Neural progenitor cell (in vitro differentiated cells): Measurements from ENCODE around the gene GALC. TPM values are rescaled to one million over a fixed set of nuclear protein-coding genes. Genes with fewer than 3 reads are reported as not detected.

Experiments
- DNase-seq: peaks from one replicate; pipeline ENCODE4 v3.0.0-alpha.2; 2016; ENCODE audit warnings: low spot score
- H2AFZ ChIP-seq: fragments of 200-600 bp; sonication (generic); replicated peaks from 2 replicates; pipeline ENCODE4 v1.6.1; 2016; ENCODE audit warnings: antibody characterized with exemption
- H3F3A ChIP-seq: fragments of 200-600 bp; sonication (generic); 2 replicates; pipeline ENCODE4 v1.6.1; 2016; ENCODE audit warnings: antibody characterized with exemption, low read depth
- H3K27ac ChIP-seq: fragments of 200-600 bp; sonication (generic); 2 replicates; pipeline ENCODE4 v1.5.1; 2016; ENCODE audit warnings: mild to moderate bottlenecking
- H3K27me3 ChIP-seq: fragments of 200-600 bp; sonication (generic); 2 replicates; pipeline ENCODE4 v1.6.1; 2016; ENCODE audit warnings: mild to moderate bottlenecking, moderate library complexity
- H3K36me3 ChIP-seq: fragments of 200-600 bp; sonication (generic); 2 replicates; pipeline ENCODE4 v1.5.1; 2016
- H3K4me1 ChIP-seq: fragments of 200-600 bp; sonication (generic); 2 replicates; pipeline ENCODE4 v1.6.1; 2016; ENCODE audit warnings: mixed run types
- H3K4me2 ChIP-seq: fragments of 200-600 bp; sonication (generic); 2 replicates; pipeline ENCODE4 v1.6.1; 2016
- H3K4me3 ChIP-seq: fragments of 200-600 bp; sonication (generic); 2 replicates; pipeline ENCODE4 v1.5.1; 2016
- H3K79me2 ChIP-seq: fragments of 200-600 bp; sonication (generic); 2 replicates; pipeline ENCODE4 v1.6.1; 2016; ENCODE audit warnings: low read depth
- H3K9ac ChIP-seq: fragments of 200-600 bp; sonication (generic); 2 replicates; pipeline ENCODE4 v1.6.1; 2016
- H3K9me3 ChIP-seq: fragments of 200-600 bp; sonication (generic); 2 replicates; pipeline ENCODE4 v1.5.1; 2016; ENCODE audit warnings: low read depth
- H4K20me1 ChIP-seq: fragments of 200-600 bp; sonication (generic); 2 replicates; pipeline ENCODE4 v1.6.1; 2016; ENCODE audit warnings: low read depth
- H3K27ac Mint-ChIP-seq: 3 replicates; pipeline ENCODE4 v1.8.0; 2021; ENCODE audit warnings: mixed read lengths
- H3K27me3 Mint-ChIP-seq: 2 replicates; pipeline ENCODE4 v1.8.0; 2022; ENCODE audit warnings: low read depth, mild to moderate bottlenecking, inconsistent platforms, moderate library complexity, mixed read lengths; ENCODE audit not compliant: insufficient read depth
- H3K36me3 Mint-ChIP-seq: 3 replicates; pipeline ENCODE4 v1.8.0; 2021; ENCODE audit warnings: mixed read lengths
- H3K4me1 Mint-ChIP-seq: 3 replicates; pipeline ENCODE4 v1.8.0; 2021; ENCODE audit warnings: mixed read lengths
- H3K4me3 Mint-ChIP-seq: 3 replicates; pipeline ENCODE4 v1.8.0; 2021; ENCODE audit warnings: mild to moderate bottlenecking, moderate library complexity, mixed read lengths
- H3K9me3 Mint-ChIP-seq: 3 replicates; pipeline ENCODE4 v1.8.0; 2020; ENCODE audit warnings: mixed read lengths
- EZH2 ChIP-seq: fragments of 200-600 bp; sonication (generic); IDR thresholded peaks from 2 replicates; pipeline ENCODE4 v1.6.1; 2017; ENCODE audit warnings: antibody characterized with exemption, mild to moderate bottlenecking, moderate library complexity
- EZH2phosphoT487 ChIP-seq: fragments of 200-600 bp; sonication (generic); IDR thresholded peaks from 2 replicates; pipeline ENCODE4 v1.6.1; 2017; ENCODE audit warnings: antibody characterized with exemption
- total RNA-seq: library from RNA; depleted of rRNA; stranded (reverse); fragments of >200 nt; gene quantifications from 2 replicates; pipeline ENCODE4 v1.2.3, GENCODE V29; 2015; ENCODE audit warnings: low replicate concordance
- TF ChIP-seq, protein P1 (sequence below): fragments of 200-600 bp; sonication (generic); IDR thresholded peaks from 2 replicates; pipeline ENCODE4 v1.5.1; 2017; ENCODE audit warnings: antibody characterized with exemption, mild to moderate bottlenecking

The GALC gene
- total RNA-seq, 1 donor from 2014 or later = 30.8 TPM

DNA sequence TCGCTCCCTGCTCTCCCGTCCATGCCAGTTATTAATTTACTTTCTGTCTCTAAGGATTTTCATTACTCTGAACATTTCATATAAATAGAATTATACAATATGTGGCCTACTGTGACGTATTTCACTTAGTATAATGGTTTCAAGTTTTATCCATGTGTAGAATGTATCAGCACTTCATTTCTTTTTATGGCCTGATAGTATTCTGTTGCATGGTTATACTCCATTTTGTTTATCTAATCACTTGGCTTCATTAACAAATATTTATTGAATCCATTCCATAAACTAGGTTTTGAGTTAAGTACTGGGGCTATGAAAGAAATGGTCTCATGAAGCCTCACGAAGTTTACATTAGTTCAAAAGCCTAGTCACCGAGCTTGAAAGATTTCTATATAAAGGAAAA, 19.5 kb upstream of the GALC start:
- H3K27ac ChIP-seq = no peak overlapping the region
- no peaks in the 10 kb centered on the region for H3K27me3 ChIP-seq
- H3K36me3 ChIP-seq = no peaks in the 10 kb centered on the region
- no peak overlapping the region for H3K27ac Mint-ChIP-seq
- TF ChIP-seq EZH2 (no peak), EZH2phosphoT487 (no peak)
- TF ChIP-seq, protein P1, sequence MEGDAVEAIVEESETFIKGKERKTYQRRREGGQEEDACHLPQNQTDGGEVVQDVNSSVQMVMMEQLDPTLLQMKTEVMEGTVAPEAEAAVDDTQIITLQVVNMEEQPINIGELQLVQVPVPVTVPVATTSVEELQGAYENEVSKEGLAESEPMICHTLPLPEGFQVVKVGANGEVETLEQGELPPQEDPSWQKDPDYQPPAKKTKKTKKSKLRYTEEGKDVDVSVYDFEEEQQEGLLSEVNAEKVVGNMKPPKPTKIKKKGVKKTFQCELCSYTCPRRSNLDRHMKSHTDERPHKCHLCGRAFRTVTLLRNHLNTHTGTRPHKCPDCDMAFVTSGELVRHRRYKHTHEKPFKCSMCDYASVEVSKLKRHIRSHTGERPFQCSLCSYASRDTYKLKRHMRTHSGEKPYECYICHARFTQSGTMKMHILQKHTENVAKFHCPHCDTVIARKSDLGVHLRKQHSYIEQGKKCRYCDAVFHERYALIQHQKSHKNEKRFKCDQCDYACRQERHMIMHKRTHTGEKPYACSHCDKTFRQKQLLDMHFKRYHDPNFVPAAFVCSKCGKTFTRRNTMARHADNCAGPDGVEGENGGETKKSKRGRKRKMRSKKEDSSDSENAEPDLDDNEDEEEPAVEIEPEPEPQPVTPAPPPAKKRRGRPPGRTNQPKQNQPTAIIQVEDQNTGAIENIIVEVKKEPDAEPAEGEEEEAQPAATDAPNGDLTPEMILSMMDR = no peak
- no peaks in the 10 kb centered on the region for H3K36me3 Mint-ChIP-seq
- H3K9ac ChIP-seq = no peak overlapping the region
- H3K4me2 ChIP-seq = no peak overlapping the region
- H3K4me1 Mint-ChIP-seq = no peaks in the 10 kb centered on the region
- no peaks in the 10 kb centered on the region for H3K9me3 ChIP-seq
- no peaks in the 10 kb centered on the region for H3K9me3 Mint-ChIP-seq
- H4K20me1 ChIP-seq = no peaks in the 10 kb centered on the region
- no peak overlapping the region for H3K4me3 ChIP-seq
- H3F3A ChIP-seq = no peaks in the 10 kb centered on the region
- no peak for DNase-seq
- peaks cover 3% of the 10 kb centered on the region for H3K4me1 ChIP-seq
- no peaks in the 10 kb centered on the region for H3K79me2 ChIP-seq
- no peak overlapping the region for H3K4me3 Mint-ChIP-seq
- H2AFZ ChIP-seq = no peak overlapping the region
- H3K27me3 Mint-ChIP-seq = no peaks in the 10 kb centered on the region

- H3K79me2 ChIP-seq = no peaks in the 10 kb centered on the region
- H3K27me3 Mint-ChIP-seq = no peaks in the 10 kb centered on the region
- H3K27ac Mint-ChIP-seq = no peak overlapping the region
- no peaks in the 10 kb centered on the region for H3K36me3 ChIP-seq
- H3K36me3 Mint-ChIP-seq = no peaks in the 10 kb centered on the region
- H3K27ac ChIP-seq = no peak overlapping the region
- no peaks in the 10 kb centered on the region for H3K9me3 Mint-ChIP-seq
- H2AFZ ChIP-seq = no peak overlapping the region
- H3K4me3 Mint-ChIP-seq = no peak overlapping the region
- no peak overlapping the region for H3K4me3 ChIP-seq
- H3K9ac ChIP-seq = no peak overlapping the region
- no peaks in the 10 kb centered on the region for H3F3A ChIP-seq
- H3K4me2 ChIP-seq = no peak overlapping the region
- no peaks in the 10 kb centered on the region for H3K27me3 ChIP-seq
- no peaks in the 10 kb centered on the region for H4K20me1 ChIP-seq
- no peaks in the 10 kb centered on the region for H3K4me1 Mint-ChIP-seq
- no peaks in the 10 kb centered on the region for H3K9me3 ChIP-seq
- H3K4me1 ChIP-seq = peaks cover 3% of the 10 kb centered on the region
- TF ChIP-seq, protein P1 = no peak
- TF ChIP-seq EZH2phosphoT487 (no peak), EZH2 (no peak)
- DNase-seq = no peak
Observed at GRCh38 chr14:88010331-88010730, 17.3 kb upstream of the GALC start.

DNA sequence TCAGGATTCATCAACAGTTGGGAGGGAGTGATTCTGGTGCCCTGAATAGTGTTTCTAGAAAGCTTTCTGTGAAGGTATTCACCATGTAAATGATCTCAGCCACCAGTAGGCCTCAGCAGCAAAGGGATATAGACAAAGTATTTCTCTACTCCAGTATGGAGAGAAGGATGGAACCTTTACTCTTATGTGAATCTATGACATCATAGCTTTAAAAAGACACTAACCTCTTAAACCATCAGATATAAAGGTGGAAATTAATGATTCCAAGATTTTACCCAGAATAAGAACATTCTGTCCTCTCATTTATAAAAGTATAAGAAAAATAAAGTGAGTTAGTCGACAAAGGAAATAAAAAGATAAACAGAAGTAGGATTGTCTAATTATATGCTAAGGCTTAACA, 16.5 kb upstream of the GALC start:
- Mint-ChIP-seq H3K27me3 (no peaks in the 10 kb centered on the region), H3K4me1 (no peaks in the 10 kb centered on the region), H3K27ac (no peak overlapping the region), H3K9me3 (no peaks in the 10 kb centered on the region), H3K36me3 (no peaks in the 10 kb centered on the region), H3K4me3 (no peak overlapping the region)
- Histone ChIP-seq H3K4me1 (peaks cover 3% of the 10 kb centered on the region), H3K4me3 (no peak overlapping the region), H3K27me3 (no peaks in the 10 kb centered on the region), H3K79me2 (no peaks in the 10 kb centered on the region), H3K9ac (no peak overlapping the region), H3F3A (no peaks in the 10 kb centered on the region), H2AFZ (peak overlapping the region; percentile 15), H3K27ac (no peak overlapping the region), H3K4me2 (no peak overlapping the region), H3K9me3 (no peaks in the 10 kb centered on the region), H4K20me1 (no peaks in the 10 kb centered on the region), H3K36me3 (no peaks in the 10 kb centered on the region)
- DNase-seq = no peak
- no peak for TF ChIP-seq EZH2phosphoT487
- TF ChIP-seq, protein P1 = no peak
- TF ChIP-seq EZH2 = no peak
